ENCODE data around the gene SAMD4A.

The SAMD4A gene

GRCh38 chr14:54660604-54661111 is 93.7 kb downstream of the SAMD4A start:
- no peak for DNase-seq (ENCODE audit: low read depth)

- DNase-seq (ENCODE audit: low read depth): no peak
Observed at GRCh38 chr14:54662491-54663133, 95.7 kb downstream of the SAMD4A start.

GRCh38 chr14:54664961-54665360 is 98.0 kb downstream of the SAMD4A start:
- no peak for DNase-seq (ENCODE audit: low read depth)

DNA sequence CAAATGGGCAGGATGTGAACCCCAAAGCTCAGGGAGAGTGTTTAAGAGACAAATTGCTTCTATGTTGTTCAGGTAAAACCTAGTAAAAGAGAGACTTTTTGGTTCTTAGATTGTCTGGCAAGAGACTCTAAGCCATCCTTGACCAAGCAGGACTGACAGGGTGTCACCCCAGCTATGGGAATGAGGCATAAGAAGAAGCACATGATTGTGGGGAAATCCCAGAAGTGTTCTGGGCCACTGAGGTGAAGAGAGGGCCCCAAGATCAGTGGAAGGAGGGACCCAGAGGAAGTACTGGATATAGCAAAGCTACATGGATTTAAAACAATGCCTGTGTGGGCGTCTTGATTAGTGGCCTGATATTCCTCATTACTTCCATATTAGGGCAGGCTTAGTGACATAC is 99.0 kb downstream of the SAMD4A start:
- DNase-seq (ENCODE audit: low read depth): no peak

GRCh38 chr14:54667026-54667744 is 100.3 kb downstream of the SAMD4A start:
- no peak for DNase-seq (ENCODE audit: low read depth)

GRCh38 chr14:54667764-54668163 is 100.8 kb downstream of the SAMD4A start:
- no peak for DNase-seq (ENCODE audit: low read depth)

DNA sequence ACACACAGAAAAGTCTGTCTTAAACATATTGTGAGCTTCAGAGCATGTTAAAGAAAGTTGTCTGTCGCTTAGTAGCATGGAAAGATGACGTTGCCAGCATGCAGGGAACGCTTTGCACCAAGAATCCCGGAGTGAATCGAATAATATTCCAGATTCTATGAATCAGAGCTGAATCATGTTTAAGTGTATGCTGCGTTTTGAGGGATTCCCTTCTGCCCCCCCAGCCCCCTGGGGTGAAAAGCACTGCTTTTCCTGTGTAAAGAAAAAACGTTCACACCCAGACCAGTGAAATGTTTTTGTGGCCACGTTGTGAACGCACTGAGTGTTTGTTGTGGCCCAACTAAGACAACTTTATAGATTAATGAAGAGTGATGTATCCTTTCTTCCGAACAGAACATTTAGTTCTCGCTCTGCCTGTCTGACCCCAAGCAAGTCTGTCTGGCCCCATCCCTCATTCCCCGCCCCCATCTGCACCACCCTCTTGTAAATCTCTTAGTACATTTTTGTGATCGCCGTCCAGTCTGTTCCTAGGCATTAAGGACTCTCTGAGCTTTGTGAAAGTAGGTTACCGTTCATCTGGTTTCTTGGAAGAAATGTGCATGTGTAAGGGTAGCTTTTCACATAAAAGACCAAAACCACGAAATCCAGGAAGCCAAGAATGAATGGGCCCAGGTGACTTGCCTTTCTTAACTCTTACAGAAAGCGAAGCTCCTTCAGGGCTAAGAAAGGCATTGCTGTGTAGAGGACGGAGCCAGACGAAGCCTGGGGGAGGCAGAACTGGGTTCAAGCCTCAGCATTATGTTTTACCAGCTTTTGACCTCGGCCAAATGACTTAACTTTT is 103.0 kb downstream of the SAMD4A start:
- peak; percentile 26 for DNase-seq (ENCODE audit: low read depth)

- DNase-seq (ENCODE audit: low read depth): no peak
Observed at GRCh38 chr14:54671537-54671936, 104.6 kb downstream of the SAMD4A start.

DNA sequence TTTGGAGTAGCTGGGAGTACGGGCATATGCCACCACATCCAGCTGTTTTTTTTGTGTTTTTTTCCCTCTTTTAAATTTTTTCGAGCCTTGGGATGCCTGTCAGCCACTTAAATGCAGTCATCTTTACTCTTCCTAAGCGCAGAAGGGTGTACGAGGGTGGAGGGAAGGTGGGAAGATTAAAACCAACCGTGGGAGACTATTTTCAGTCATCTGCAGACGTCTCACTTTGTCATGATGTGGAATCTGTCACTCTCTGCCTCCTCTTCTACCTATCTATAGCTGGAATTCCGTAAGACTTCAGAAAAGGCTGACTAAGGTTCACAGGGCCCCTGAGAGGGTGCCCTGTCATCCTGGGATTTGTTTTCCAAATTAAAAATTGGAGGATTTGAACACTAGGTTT is 105.3 kb downstream of the SAMD4A start:
- DNase-seq (ENCODE audit: low read depth): no peak

- DNase-seq (ENCODE audit: low read depth): no peak
Observed at GRCh38 chr14:54672688-54673087, 105.8 kb downstream of the SAMD4A start.

DNA sequence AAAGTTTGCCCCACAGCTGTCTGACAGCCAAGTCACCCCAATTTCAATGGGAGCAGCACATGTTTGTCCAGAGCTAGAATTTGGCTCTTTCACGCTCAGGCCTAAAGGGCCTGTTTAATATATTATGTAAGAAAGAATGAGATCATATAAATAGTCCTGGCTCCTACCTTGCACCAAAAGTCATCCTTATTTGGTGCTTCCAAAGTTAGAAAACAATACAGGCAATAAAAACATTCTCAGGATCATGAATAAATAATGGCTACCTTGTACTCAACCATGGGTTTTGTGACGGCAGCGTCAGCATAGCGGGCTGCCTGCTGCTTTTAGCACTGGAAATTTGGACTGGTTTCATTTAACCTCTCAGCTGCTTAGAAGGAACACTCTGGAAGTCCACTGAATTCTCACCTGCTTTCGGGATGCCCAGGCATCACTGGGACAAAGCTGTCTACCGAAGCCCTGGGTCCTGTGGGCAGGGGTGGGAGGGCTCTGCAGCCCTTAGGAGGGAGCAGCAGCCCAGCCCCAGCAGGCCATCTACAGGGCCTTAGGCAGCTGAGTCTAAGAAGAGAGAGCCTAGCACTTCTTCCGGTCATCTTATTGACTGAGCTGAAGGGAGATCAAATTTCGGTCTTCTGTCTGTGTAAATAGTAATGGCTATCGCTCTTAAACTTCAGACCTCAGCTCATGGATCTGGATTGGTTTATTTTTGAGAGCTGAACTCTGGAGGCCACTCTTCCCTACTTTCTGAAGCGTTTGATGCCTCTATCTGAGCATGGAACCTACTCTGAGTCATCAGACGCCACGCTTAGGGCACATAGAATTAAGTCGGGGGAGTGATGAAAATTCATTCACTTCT is 106.5 kb downstream of the SAMD4A start:
- peak; percentile 21 for DNase-seq (ENCODE audit: low read depth)

DNA sequence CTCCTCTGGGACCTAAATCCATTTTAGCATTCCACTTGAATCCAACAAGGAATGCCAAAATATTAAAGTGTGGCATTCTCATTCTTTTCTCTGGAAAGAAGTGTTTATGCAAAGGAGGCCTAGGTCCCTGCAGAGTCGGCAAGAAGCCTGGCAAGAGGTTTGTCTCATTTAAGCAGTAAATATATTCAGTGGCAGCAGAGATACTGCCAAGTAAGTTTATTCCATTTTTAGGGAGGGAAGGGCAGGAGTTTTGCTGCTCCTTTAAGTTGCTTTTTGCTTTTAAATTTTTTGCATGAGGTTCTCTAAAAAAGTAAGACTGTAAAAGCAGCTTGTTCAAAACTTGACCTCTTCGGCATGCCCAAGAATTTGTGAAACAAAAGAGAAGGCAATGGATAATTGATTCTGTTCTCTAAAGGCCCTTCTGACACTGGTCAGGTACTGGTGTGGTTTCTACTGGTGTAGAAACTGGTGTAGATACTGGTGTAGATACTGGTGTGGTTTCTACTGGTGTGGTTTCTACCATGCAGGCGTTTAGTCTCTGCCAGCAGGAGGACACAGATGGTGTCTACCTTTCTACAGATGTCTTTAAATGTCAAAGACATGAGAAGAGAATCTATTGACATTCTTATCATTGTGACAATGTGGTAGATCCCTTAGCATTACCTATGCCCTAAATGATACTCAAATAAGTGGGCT is 107.3 kb downstream of the SAMD4A start:
- no peak for DNase-seq (ENCODE audit: low read depth)

- DNase-seq (ENCODE audit: low read depth): no peak
Observed at GRCh38 chr14:54675236-54676128, 108.6 kb downstream of the SAMD4A start.

- peak; percentile 94 for DNase-seq (ENCODE audit: low read depth)
Observed at GRCh38 chr14:54676812-54677708, 110.1 kb downstream of the SAMD4A start.

DNA sequence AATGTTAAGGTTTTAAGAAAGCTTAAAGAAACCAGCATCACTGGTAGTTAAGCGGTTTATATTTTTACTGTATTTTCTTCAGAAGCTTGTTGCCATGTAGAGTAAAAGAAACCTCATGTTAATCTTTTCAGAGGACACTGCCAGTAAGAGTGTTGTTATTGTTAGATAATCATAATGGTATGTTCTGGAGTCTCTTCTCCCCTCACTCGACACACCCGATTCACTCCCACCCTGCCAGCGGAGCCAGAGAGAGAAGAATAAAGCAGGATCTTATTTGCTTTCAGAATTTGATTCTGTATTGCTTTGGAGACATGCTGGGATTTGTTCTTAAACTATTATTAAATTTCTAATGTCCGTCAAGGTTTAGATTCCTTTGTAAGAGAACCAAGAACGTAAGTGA is 113.7 kb downstream of the SAMD4A start:
- DNase-seq (ENCODE audit: low read depth): no peak

GRCh38 chr14:54681811-54682261 is 114.9 kb downstream of the SAMD4A start:
- DNase-seq (ENCODE audit: low read depth): no peak

DNA sequence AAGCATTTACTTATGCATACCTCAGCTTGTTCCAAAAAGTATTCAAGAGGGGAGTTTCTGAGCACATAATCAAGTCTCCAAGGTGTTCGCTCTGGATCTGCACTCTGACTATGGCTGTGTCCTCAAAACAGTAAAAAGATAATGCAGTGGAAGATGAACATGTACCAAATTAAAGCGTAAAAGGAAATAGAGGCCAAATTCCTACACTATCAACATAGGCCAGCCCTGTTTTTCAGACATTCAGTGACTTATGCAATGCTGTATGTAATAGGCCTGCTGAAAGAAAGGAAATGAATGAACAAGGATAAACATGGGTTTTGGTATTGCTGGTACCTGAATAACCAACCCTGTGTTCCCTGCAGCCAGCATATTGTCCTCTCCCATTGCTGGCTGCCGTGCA is 115.7 kb downstream of the SAMD4A start:
- DNase-seq (ENCODE audit: low read depth): no peak

DNA sequence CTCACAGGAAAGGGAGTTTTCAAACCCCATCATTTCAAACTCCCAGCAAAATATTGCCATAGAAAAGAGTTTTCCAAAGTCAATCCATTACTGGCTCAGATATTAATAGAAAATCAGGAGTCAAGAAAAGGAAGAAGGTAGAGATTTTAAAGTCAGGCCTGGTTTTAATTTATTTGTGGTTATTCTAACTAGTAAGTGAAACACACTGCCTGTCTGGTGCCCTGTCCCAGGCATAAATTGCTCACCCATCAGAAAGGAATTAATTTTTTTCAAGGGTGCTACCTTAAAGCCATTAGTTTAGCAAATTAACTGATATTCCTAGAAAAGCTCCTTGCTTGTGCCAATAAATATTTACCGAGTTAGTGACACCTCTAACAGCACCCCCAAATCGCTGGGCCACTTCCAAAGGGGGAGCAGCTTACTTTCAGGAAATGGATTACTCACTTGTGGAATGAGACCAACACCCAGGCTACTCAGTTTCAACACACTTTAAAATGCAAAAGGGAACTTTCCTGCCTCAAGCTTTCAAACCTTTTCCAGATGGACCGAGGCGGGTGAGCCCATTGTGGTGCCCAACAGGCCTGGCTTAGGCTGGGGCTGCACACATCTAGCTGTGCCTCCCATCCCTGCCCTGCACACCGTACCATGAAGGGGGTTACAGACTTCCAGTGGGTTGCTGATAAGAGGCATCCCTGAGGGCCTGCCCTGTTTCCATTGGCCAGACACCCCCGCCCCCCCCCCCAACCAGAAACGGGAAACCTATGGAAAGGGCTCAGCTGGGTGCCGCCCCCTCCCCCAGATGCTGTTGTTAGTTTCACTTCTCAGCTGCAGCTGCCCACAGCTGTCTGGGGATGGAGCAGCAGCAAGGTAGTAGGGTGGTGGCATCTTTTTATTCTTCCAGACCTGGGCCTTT is 117.2 kb downstream of the SAMD4A start:
- peak; percentile 88 for DNase-seq (ENCODE audit: low read depth)
